GM21447 (cell line): ENCODE measurements around the gene CEP20.
"Not testable (repeated sequence)": the region's sequence is repeated elsewhere in the genome, so short reads cannot be mapped to it uniquely, and the experiment has no call there.

ENCODE experiments used
- ATAC-seq: cut with Tn5 transposase; IDR thresholded peaks from one replicate; pipeline ENCODE4 v1.9.1; 2021; ENCODE audit not compliant: unreplicated experiment

The CEP20 gene

GRCh38 chr16:15858921-15859668 is 29.3 kb downstream of the CEP20 start:
- ATAC-seq, result no peak

- no peak for ATAC-seq
Measured at GRCh38 chr16:15857724-15858560, 30.5 kb downstream of the CEP20 start.

- ATAC-seq, result no peak
Measured at GRCh38 chr16:15856901-15857698, 31.3 kb downstream of the CEP20 start, which contains the start of gene MYH11. TSS of gene MYH11 (minus strand) at chr16:15857028. CDS start at chr16:15838252, 18,776 bp downstream.

GRCh38 chr16:15856182-15856581 is 32.2 kb downstream of the CEP20 start:
- ATAC-seq, result no peak

- ATAC-seq, result peak; percentile 90
Measured at GRCh38 chr16:15855704-15856003, 32.7 kb downstream of the CEP20 start.

DNA sequence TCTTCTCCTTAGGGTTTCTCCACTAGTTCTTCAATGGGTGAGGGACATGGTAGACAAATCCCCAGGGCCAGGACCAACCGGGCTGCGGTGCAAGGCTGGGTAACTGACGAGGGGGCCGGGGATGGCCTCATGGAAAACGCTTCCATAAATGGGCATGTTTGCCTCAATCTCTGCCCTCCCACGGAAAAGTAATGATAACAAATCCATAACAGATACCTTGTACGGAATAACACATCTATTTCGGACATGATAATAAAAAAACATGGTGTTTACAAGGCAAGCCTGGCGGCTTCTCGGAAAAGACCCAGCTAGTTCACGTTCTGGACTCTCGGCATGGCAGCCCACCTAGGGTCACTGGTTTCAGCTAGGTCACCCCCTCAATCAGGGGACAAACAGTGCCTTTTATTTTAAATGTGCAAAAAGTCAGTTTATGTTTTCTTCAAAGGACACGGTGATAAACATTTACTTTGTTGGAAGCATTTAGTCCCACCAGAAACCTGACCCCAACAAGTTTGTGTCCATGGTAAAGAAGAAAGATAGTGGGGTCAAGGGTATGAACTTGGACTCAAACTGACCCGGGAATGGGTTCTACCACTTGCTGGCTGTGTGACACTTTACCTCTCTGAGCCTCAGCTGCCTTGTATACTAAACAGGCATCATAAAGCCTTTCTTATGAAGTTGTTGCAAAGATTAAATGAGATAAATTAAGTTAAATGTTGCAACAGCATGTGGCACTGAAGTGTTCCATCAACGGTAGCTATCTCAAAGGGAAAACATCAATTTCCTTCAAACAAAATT is 33.3 kb downstream of the CEP20 start:
- ATAC-seq, result no peak

DNA sequence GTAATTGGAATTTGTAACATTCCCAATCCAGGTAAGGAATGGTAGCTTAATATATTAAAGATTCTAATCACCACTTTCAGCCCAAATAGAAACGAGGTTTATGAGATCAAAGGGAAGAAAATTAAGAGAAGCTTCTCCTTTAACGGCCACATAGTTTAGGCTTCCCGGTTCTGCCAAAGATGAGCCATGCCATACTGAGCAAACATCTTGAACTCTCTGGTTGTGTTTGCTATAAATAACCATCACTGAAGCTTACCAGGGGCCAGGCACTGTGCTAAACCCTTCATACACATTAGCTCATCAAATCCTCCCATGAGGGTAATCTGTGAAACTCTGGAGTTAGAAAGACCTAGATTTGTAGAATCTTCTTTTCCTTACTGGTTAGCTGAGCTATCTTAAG is 34.3 kb downstream of the CEP20 start:
- ATAC-seq, result no peak

DNA sequence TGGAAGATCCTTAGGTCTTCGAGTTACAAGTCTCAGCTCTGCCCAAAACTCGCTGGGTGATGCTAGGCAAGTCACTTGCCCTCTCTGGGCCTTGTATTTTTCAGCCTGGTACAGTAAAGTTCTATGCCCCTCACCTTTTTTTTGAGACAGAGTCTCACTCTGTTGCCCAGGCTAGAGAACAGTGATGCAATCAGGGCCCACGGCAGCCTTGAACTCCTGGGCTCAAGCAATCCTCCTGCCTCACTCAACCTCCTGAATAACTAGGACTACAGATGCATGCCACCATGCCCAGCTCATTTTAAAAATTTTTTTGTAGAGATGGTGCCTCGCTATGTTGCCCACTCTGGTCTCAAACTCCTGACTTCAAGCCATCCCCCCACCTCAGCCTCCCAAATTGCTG is 35.4 kb downstream of the CEP20 start:
- ATAC-seq, result no peak

GRCh38 chr16:15850555-15850954 is 37.8 kb downstream of the CEP20 start:
- ATAC-seq, result not testable (repeated sequence)

GRCh38 chr16:15849209-15849981 is 39.0 kb downstream of the CEP20 start:
- no peak for ATAC-seq

DNA sequence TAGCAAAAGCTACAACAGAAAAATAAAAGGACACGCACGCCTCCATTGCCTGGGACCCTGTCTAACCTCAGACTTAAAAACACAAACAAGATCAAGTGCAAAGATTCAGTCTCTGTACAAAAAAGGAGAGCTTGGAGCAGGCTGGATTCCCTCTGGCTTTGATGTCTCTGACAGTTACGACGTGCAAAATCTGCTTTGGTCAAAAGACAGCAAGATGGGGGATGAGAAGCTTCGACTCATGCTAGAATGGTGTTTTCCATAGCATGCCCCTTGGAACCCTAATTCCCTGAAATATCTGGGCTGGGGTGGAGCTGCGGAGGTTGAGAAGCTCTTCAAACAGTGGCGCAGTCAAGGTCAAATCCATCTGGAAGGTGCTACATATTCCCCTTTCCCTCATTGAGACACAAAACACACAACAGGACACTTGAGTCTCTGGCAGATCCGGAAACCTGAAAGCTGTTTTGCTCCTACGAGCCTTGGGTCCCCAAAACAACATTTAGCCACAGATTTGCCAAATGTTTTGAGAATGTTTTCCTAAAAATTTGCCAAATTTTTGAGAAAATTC is 40.7 kb downstream of the CEP20 start:
- no peak for ATAC-seq

DNA sequence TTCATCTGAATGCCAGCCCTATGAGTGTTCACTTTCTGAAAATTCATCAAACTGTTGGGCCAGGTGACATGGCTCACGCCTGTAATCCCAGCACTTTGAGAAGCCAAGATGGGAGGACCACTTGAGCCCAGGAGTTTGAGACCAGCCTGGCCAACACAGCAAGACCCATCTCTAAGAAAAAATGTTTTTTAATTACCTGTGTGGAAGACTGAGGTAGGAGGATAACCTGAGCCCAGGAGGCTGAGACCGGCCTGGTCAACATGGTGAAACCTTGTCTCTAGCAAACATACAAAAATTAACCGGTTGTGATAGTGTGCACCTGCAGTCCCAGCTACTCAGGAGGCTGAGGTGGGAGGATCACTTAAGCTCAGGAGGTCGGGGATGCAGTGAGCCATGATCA is 41.9 kb downstream of the CEP20 start:
- ATAC-seq, result no peak

DNA sequence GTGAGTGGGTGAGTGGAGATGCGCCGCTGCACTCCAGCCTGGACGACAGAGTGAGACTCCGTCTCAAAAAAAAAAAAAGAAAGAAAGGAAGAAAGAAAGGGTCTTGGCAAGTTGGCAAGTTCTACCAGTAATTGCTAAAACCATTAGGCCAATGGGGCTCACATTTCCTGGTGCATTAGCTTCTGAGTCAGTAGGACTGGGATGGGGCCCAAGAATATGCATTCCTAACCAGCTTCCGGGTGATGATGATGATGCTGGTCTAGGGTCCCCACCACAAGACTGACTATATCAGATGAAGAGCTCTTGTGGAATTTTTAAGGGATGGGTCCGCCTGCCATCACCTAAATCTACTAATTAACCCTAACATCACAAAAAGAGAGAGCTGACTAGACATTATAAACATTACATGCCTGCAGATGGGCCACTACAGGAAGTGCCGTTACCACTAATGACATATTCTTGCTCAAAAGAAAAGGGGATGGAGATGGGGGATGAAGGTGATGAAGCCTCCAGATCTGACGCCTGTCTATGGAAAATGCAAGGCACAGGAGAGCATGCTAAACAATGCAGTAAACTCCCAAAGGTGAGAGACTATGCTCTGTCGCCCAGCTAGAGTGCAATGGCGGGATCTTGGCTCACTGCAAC is 44.6 kb downstream of the CEP20 start:
- ATAC-seq, result no peak

DNA sequence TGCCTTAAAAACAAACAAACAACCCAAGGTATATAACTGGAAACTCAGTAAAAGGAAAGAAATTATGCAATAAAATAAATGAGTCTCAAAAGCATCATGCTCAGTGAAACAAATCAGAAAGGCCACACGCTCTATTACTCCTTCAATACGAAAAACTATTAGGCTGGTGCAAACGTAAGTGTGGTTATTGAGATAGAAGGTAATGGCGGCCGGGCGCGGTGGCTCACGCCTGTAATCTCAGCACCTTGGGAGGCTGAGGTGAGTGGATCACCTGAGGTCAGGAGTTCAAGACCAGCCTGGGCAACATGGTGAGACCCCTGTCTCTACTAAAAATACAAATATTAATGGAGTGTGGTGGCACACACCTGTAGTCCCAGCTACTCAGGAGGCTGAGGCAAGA is 49.2 kb downstream of the CEP20 start:
- not testable (repeated sequence) for ATAC-seq

GRCh38 chr16:15837761-15838160 is 50.6 kb downstream of the CEP20 start:
- ATAC-seq, result no peak

GRCh38 chr16:15836965-15837611 is 51.3 kb downstream of the CEP20 start:
- no peak for ATAC-seq

GRCh38 chr16:15836074-15836473 is 52.3 kb downstream of the CEP20 start:
- ATAC-seq, result no peak

DNA sequence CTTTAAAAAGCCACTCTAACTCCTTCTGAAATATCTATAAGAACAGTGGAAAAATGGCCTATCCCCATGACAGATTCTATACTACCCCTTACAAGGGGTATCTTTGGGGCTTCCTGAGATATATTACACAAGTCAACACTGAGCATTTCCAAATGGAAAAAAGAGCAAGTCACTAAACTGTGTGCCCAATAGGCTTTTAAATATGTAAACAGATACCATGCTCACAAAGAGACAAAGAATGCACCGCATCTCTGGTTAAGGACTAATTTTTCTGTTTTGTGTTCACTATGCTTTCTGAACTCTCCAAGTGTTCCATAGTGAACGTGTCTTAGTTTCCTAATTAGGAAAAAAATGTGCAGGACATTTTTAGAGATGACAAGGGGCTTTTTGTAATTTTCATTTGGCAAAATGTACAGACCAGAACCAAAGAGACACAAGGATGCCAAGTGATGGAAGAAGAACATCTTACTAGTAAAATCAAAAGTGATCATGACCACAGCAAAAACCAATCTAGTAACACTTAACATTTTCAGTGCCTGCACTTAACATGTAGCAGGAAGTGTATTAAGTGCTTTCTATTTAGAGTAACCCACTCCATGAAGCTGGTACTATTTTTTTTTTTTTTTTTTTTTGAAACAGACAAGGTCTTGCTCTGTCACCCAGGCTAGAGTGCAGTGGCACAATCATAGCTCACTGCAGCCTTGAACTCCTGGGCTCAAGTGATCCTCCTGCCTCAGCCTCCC is 53.1 kb downstream of the CEP20 start:
- no peak for ATAC-seq
